ENCODE measurements around the gene SLC25A15.

Gene SLC25A15

GRCh38 chr13:40770934-40771618 is 18.3 kb upstream of the SLC25A15 start, which contains the start of gene MRPS31:
TSS of gene MRPS31 (minus strand) at chr13:40771190. CDS start at chr13:40771136, 54 bp downstream.
- Mint-ChIP-seq H3K36me3 (ENCODE audit: low read depth) (no peaks in the 10 kb centered on the region), H3K27ac (peak within 1 kb of the TSS; percentile 93 to 99 (median 96)), H3K4me1 (peaks cover 11% of the 10 kb centered on the region), H3K4me3 (peak within 1 kb of the TSS; percentile 92 to 99 (median 97)), H3K9me3 (no peaks in the 10 kb centered on the region), H3K27me3 (ENCODE audit: low read depth) (no peaks in the 10 kb centered on the region)
- TF ChIP-seq, protein P1, sequence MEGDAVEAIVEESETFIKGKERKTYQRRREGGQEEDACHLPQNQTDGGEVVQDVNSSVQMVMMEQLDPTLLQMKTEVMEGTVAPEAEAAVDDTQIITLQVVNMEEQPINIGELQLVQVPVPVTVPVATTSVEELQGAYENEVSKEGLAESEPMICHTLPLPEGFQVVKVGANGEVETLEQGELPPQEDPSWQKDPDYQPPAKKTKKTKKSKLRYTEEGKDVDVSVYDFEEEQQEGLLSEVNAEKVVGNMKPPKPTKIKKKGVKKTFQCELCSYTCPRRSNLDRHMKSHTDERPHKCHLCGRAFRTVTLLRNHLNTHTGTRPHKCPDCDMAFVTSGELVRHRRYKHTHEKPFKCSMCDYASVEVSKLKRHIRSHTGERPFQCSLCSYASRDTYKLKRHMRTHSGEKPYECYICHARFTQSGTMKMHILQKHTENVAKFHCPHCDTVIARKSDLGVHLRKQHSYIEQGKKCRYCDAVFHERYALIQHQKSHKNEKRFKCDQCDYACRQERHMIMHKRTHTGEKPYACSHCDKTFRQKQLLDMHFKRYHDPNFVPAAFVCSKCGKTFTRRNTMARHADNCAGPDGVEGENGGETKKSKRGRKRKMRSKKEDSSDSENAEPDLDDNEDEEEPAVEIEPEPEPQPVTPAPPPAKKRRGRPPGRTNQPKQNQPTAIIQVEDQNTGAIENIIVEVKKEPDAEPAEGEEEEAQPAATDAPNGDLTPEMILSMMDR (IDR thresholded peaks at IDR 0.05; ENCODE audit: unreplicated experiment in 3 of 3) = no peak

- Mint-ChIP-seq H3K4me3 (peak overlapping the region; percentile 61 to 79 (median 74)), H3K27ac (peak overlapping the region in 2 of 3 experiments; percentile 48 to 63), H3K27me3 (ENCODE audit: low read depth) (peaks cover 4% of the 10 kb centered on the region), H3K9me3 (no peaks in the 10 kb centered on the region), H3K36me3 (ENCODE audit: low read depth) (no peaks in the 10 kb centered on the region), H3K4me1 (peaks cover 11% of the 10 kb centered on the region)
- TF ChIP-seq, protein P1 (IDR thresholded peaks at IDR 0.05; ENCODE audit: unreplicated experiment in 3 of 3) = no peak
Measured at GRCh38 chr13:40772765-40773473, 16.5 kb upstream of the SLC25A15 start.

DNA sequence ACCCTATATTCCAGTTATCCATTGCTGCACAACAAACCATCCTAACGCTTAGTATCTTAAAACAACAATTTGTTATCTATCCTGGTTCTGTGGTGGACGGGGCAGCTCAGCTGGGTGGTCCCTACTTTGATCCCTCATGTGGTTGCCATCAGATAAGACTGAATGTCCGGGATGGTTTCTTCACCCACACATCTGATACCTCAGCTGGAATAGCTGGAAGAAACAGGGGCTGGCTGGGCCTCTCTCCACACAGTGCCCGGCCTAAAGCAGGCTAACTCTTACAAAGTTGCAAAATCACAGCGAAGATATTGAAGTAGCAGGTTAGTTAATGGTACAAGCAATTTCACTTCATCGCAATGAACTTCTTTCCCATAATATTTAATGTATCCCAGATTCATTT is 14.7 kb upstream of the SLC25A15 start:
- H3K4me3 Mint-ChIP-seq = peak overlapping the region in 1 of 3 experiments; percentile 7
- peaks cover 4% of the 10 kb centered on the region for H3K27me3 Mint-ChIP-seq (ENCODE audit: low read depth)
- H3K9me3 Mint-ChIP-seq = no peaks in the 10 kb centered on the region
- H3K4me1 Mint-ChIP-seq = peaks cover 9% of the 10 kb centered on the region
- H3K36me3 Mint-ChIP-seq (ENCODE audit: low read depth) = no peaks in the 10 kb centered on the region
- TF ChIP-seq, protein P1 (IDR thresholded peaks at IDR 0.05; ENCODE audit: unreplicated experiment in 3 of 3) = no peak
- H3K27ac Mint-ChIP-seq = no peak overlapping the region

DNA sequence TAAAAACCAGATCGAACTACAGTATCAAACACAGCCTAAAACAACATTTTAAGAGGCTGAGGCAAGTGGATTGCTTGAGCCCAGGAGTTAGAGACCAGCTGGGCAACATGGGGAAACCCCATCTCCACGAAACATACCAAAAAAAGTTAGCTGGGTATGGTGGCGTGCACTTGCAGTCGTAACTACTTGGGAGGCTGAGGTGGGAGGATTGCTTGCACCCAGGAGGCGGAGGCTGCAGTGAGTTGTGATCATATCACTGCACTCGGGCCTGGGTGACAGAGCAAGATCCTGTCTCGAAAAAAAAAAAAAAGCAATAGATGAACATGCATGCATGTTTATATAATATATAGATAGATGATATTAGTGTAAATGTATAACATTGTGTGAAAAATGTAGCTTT is 13.2 kb upstream of the SLC25A15 start:
- no peaks in the 10 kb centered on the region for H3K9me3 Mint-ChIP-seq
- no peaks in the 10 kb centered on the region for H3K4me1 Mint-ChIP-seq
- peaks cover 4% of the 10 kb centered on the region for H3K27me3 Mint-ChIP-seq (ENCODE audit: low read depth)

DNA sequence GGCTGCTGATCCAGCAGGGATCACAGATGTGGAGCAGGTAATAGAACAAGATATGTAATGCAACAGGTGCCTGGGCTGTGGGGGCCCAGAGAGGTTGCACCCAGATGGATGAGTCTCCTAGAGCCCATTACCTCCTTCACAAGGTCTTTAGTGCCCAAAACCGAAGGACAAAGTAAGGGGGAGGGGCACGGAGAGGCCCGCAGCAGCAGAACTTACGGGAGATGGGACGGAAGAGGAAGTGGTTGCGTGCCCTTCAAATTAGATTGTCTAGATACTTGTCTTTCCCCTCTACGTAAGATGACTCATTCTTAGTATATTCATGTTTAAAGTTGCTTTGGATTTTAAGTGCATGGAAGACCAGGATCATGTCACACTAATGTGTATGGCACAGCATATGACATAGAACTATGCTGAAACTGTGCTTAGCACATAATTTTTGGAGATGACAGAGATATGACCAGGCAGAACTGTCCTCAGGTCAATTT is 12.7 kb upstream of the SLC25A15 start:
- Mint-ChIP-seq H3K4me3 (peak overlapping the region in 1 of 3 experiments; percentile 26), H3K27ac (peak overlapping the region in 2 of 3 experiments; percentile 8 to 19), H3K27me3 (ENCODE audit: low read depth) (peaks cover 4% of the 10 kb centered on the region), H3K4me1 (no peaks in the 10 kb centered on the region), H3K36me3 (ENCODE audit: low read depth) (no peaks in the 10 kb centered on the region), H3K9me3 (no peaks in the 10 kb centered on the region)
- TF ChIP-seq, protein P1 (IDR thresholded peaks at IDR 0.05; ENCODE audit: unreplicated experiment in 3 of 3) = no peak

More for the DNA sequence above, 13.2 kb upstream of the SLC25A15 start:
- no peaks in the 10 kb centered on the region for H3K36me3 Mint-ChIP-seq (ENCODE audit: low read depth)
- H3K27ac Mint-ChIP-seq = no peak overlapping the region
- H3K4me3 Mint-ChIP-seq = no peak overlapping the region
- TF ChIP-seq, protein P1 (IDR thresholded peaks at IDR 0.05; ENCODE audit: unreplicated experiment in 3 of 3) = no peak

Data from nephron (organoid).